GM12878 (cell line): ENCODE results near the gene YEATS2. TPM values are rescaled to one million over a fixed set of nuclear protein-coding genes. Genes with fewer than 3 reads are reported as not detected.

ENCODE experiments used
- ATAC-seq: fragments of 200-7000 bp; cut with Tn5 transposase; 3 replicates; pipeline ENCODE4 v1.9.1; 2020; ENCODE audit warnings: mild to moderate bottlenecking, moderate library complexity
- BruUV-seq: library from RNA; stranded (reverse); fragments of 400-500 nt; replicated peaks from 2 replicates; lab custom pipeline; 2021; lab: Mats Ljungman, UMichigan
- CTCF ChIA-PET: fragments of 300-600 bp; sonication (Branson Sonifier 250); formaldehyde crosslinking; extraction: SDS; loops from one replicate; lab custom pipeline; 2021; ENCODE audit warnings: inconsistent platforms; lab: Yijun Ruan, JAX
- POLR2A ChIA-PET: fragments of 350-600 bp; formaldehyde crosslinking; extraction: SDS; loops from one replicate; lab custom pipeline; 2021; ENCODE audit warnings: inconsistent platforms; lab: Charles Lee
- RAD21 ChIA-PET: fragments of 300-600 bp; sonication (Branson Sonifier 250); formaldehyde crosslinking; loops from one replicate; lab custom pipeline; 2023; ENCODE audit warnings: antibody characterized with exemption; ENCODE audit not compliant: unreplicated experiment; lab: Charles Lee
- SMC1A ChIA-PET: fragments of 300-600 bp; sonication (Branson Sonifier 250); formaldehyde crosslinking; loops from one replicate; lab custom pipeline; 2023; ENCODE audit not compliant: unreplicated experiment, uncharacterized antibody; lab: Charles Lee
- DNase-seq: peaks from one replicate; pipeline ENCODE4 v3.0.0-alpha.2; 2011; ENCODE audit warnings: low read depth, low spot score
- FAIRE-seq: peaks from 3 replicates; lab custom pipeline; 2011; peaks lifted over from hg19 to GRCh38; lab: Jason Lieb, UNC
- H2AFZ ChIP-seq: 2 replicates; pipeline ENCODE4 v1.6.0; 2011; ENCODE audit warnings: low read depth, low read length, control low read depth; ENCODE audit not compliant: control insufficient read depth
- H3K27ac ChIP-seq: 2 replicates; pipeline ENCODE4 v1.5.1; 2011; ENCODE audit warnings: control low read depth; ENCODE audit not compliant: control insufficient read depth, insufficient read depth
- H3K27me3 ChIP-seq, 2 experiments: replicated peaks in 1 of 2; 2 replicates each; pipeline versions ENCODE4 v1.6.0 to v1.6.1; 2011; ENCODE audit warnings: low read length in 1 of 2; ENCODE audit not compliant: control insufficient read depth in 2 of 2, insufficient read depth in 2 of 2
- H3K36me3 ChIP-seq, 2 experiments: 2 replicates each; pipeline ENCODE4 v1.5.1; 2011; ENCODE audit warnings: low read length in 1 of 2; ENCODE audit not compliant: control insufficient read depth in 2 of 2, insufficient read depth in 2 of 2
- H3K4me1 ChIP-seq: 2 replicates; pipeline ENCODE4 v1.6.1; 2011; ENCODE audit warnings: mild to moderate bottlenecking, low read length, moderate library complexity, mixed read lengths; ENCODE audit not compliant: control insufficient read depth, insufficient read depth
- H3K4me2 ChIP-seq: 2 replicates; pipeline ENCODE4 v1.6.0; 2011; ENCODE audit warnings: control low read depth; ENCODE audit not compliant: control insufficient read depth, insufficient read depth
- H3K4me3 ChIP-seq: fragments of 200-600 bp; sonication (generic); 2 replicates; pipeline ENCODE4 v1.5.1; 2016
- H3K79me2 ChIP-seq: 2 replicates; pipeline ENCODE4 v1.6.0; 2011; ENCODE audit warnings: low read length; ENCODE audit not compliant: control insufficient read depth, insufficient read depth
- H3K9ac ChIP-seq: 2 replicates; pipeline ENCODE4 v1.8.0; 2011; ENCODE audit warnings: low read length, control low read depth, mixed read lengths; ENCODE audit not compliant: control insufficient read depth, insufficient read depth
- H3K9me3 ChIP-seq: replicated peaks from 3 replicates; pipeline ENCODE4 v1.5.1; 2011; ENCODE audit warnings: mild to moderate bottlenecking, low read length; ENCODE audit not compliant: control insufficient read depth, insufficient read depth
- H4K20me1 ChIP-seq: 2 replicates; pipeline ENCODE4 v1.6.0; 2011; ENCODE audit not compliant: control insufficient read depth, insufficient read depth
- E2F8 ChIP-seq: fragments of 450-650 bp; IDR thresholded peaks from 2 replicates; pipeline ENCODE4 v1.6.1; 2018; ENCODE audit warnings: mild to moderate bottlenecking, low read depth, moderate library complexity; ENCODE audit not compliant: partially characterized antibody
- EGR1 ChIP-seq, 2 experiments: IDR thresholded peaks; 1 replicate in 1 of 2; 2 replicates in 1 of 2; pipeline ENCODE4 v1.6.1; 2011 to 2012; ENCODE audit warnings: low read depth in 2 of 2, low read length in 2 of 2, borderline replicate concordance in 1 of 2, mild to moderate bottlenecking in 1 of 2, moderate library complexity in 1 of 2
- FOXK2 ChIP-seq: fragments of 450-650 bp; IDR thresholded peaks from 2 replicates; pipeline ENCODE4 v1.6.1; 2017; ENCODE audit warnings: mild to moderate bottlenecking, moderate library complexity
- GATAD2B ChIP-seq: fragments of 450-650 bp; conservative IDR thresholded peaks from 2 replicates; pipeline ENCODE4 v1.6.1; 2017; ENCODE audit warnings: low read depth, mild to moderate bottlenecking, moderate library complexity
- IKZF1 ChIP-seq: fragments of 450-650 bp; conservative IDR thresholded peaks from 2 replicates; pipeline ENCODE4 v1.6.1; 2017; ENCODE audit warnings: antibody characterized with exemption, mild to moderate bottlenecking
- MLLT1 ChIP-seq: fragments of 450-650 bp; IDR thresholded peaks from 2 replicates; pipeline ENCODE4 v1.6.1; 2016; ENCODE audit warnings: mild to moderate bottlenecking
- NFYB ChIP-seq: IDR thresholded peaks from 2 replicates; pipeline ENCODE4 v1.6.1; 2011; ENCODE audit warnings: low read depth, mild to moderate bottlenecking, low read length, improper control_type of control experiment, moderate library complexity; ENCODE audit not compliant: insufficient read depth
- PAX5 ChIP-seq: IDR thresholded peaks from 2 replicates; pipeline ENCODE4 v1.6.1; 2011; ENCODE audit warnings: low read depth, low read length, borderline replicate concordance
- POLR2AphosphoS2 ChIP-seq: IDR thresholded peaks from 2 replicates; pipeline ENCODE4 v1.6.1; 2011; ENCODE audit warnings: low read depth, mild to moderate bottlenecking, low read length, improper control_type of control experiment, moderate library complexity
- RAD21 ChIP-seq: IDR thresholded peaks from 2 replicates; pipeline ENCODE4 v1.6.1; 2011; ENCODE audit warnings: mild to moderate bottlenecking, low read depth, low read length, moderate library complexity; ENCODE audit not compliant: insufficient read depth
- RBBP5 ChIP-seq: fragments of 200-600 bp; sonication (generic); conservative IDR thresholded peaks from 2 replicates; pipeline ENCODE4 v1.6.1; 2016
- SMAD5 ChIP-seq: IDR thresholded peaks from 2 replicates; pipeline ENCODE4 v1.6.1; 2016; ENCODE audit warnings: antibody characterized with exemption, low read depth
- SRF ChIP-seq, 2 experiments: IDR thresholded peaks; 2 replicates each; pipeline ENCODE4 v1.6.1; 2011; ENCODE audit warnings: low read depth in 2 of 2, low read length in 2 of 2, mild to moderate bottlenecking in 1 of 2, moderate library complexity in 1 of 2
- STAT1 ChIP-seq: fragments of 450-650 bp; conservative IDR thresholded peaks from 2 replicates; pipeline ENCODE4 v1.6.1; 2014; ENCODE audit warnings: antibody characterized with exemption, mild to moderate bottlenecking
- ZNF24 ChIP-seq: fragments of 450-650 bp; IDR thresholded peaks from 2 replicates; pipeline ENCODE4 v1.6.1; 2017; ENCODE audit warnings: antibody characterized with exemption, mild to moderate bottlenecking
- ZNF592 ChIP-seq: fragments of 450-650 bp; IDR thresholded peaks from 2 replicates; pipeline ENCODE4 v1.6.1; 2017; ENCODE audit warnings: mild to moderate bottlenecking, moderate library complexity
- WGBS: methylation state at CpG from one replicate; pipeline ENCODE4 v1.1.6; 2016; ENCODE audit warnings: low lambda C conversion rate; ENCODE audit not compliant: insufficient replicate concordance, insufficient coverage; ENCODE audit errors: missing lambda C conversion rate; 5-methylcytosine and 5-hydroxymethylcytosine counted together
- in situ Hi-C: fragments of 300-500 bp; cut with MboI; formaldehyde crosslinking; loops from 9 replicates; pipeline ENCODE4 v1.14.3; 2018; ENCODE audit warnings: mixed read lengths
- intact Hi-C: fragments of 100-400 bp; cut with micrococcal nuclease; formaldehyde crosslinking; loops from one replicate; pipeline ENCODE4 v1.14.2; 2022; ENCODE audit not compliant: unreplicated experiment
- polyA plus RNA-seq, 11 experiments: library from polyadenylated mRNA; depleted of rRNA in 4 of 11; unstranded in 6 of 11; stranded (reverse) in 5 of 11; fragments of >200 nt; fragmentation: Nextera tagmentation in 4 of 11; fragmentation: Illumina TruSeq in 1 of 11; extraction: Ambion mirVana in 4 of 11; extraction: Trizol in 1 of 11; gene quantifications; 1 replicate in 1 of 11; 2 replicates in 10 of 11; pipeline versions ENCODE4 v1.2.1 to v1.2.3, GENCODE V29; 2011 to 2016; ENCODE audit warnings: inconsistent platforms in 2 of 11, missing spikeins in 2 of 11, low read depth in 1 of 11
- total RNA-seq, 4 experiments: library from RNA; depleted of rRNA in 3 of 4; stranded (reverse); fragments of >200 nt in 3 of 4; fragmentation: Illumina TruSeq in 1 of 4; extraction: Trizol in 1 of 4; gene quantifications; 2 replicates each; pipeline versions ENCODE4 v1.2.1 to v1.2.3, GENCODE V29; 2013 to 2021

The YEATS2 gene
- total and polyA plus RNA-seq, 10 of the 15 experiments (the other 5 are each of a cell fraction or from before 2014, with no cell fraction given): 1.9 to 65.3 (median 25.8) TPM

GRCh38 chr3:183824761-183825455 lies 127.3 kb downstream of the YEATS2 start:
- BruUV-seq: no TSS peak
- WGBS: 6% methylated on average over 72 of the region's 88 CpGs
- Histone ChIP-seq H3K36me3 (peaks cover 0 to 4% of the 10 kb centered on the region in 2 experiments; a peak in 2 of 4 replicates), H3K4me2 (peak overlapping the region; percentile 96), H3K27me3 (no peaks in the 10 kb centered on the region), H2AFZ (peak overlapping the region; percentile 63; the same call in 1 of the 2 replicates), H3K4me1 (peaks cover 10% of the 10 kb centered on the region), H3K9me3 (no peaks in the 10 kb centered on the region), H3K79me2 (no peaks in the 10 kb centered on the region), H4K20me1 (no peaks in the 10 kb centered on the region), H3K4me3 (peak overlapping the region; percentile 66; the same call in 1 of the 2 replicates), H3K9ac (no peak overlapping the region; the same call in 1 of the 2 replicates), H3K27ac (no peak overlapping the region)
- no peak for DNase-seq
- POLR2A ChIA-PET: no interaction called here
- no peak for FAIRE-seq
- peak; percentile 60 for ATAC-seq
- in situ Hi-C loops: no loop called here
- RAD21 ChIA-PET: no interaction called here
- intact Hi-C loops: no loop called here
- CTCF ChIA-PET: no interaction called here
- SMC1A ChIA-PET: no interaction called here
- no peak for TF ChIP-seq RBBP5
- no peak for TF ChIP-seq SRF (IDR thresholded peaks at IDR 0.05; ENCODE audit: low read depth in 2 of 2, low read length in 2 of 2)
- TF ChIP-seq MLLT1: no peak
- TF ChIP-seq POLR2AphosphoS2: no peak
- no peak for TF ChIP-seq E2F8
- TF ChIP-seq EGR1 (IDR thresholded peaks at IDR 0.05; ENCODE audit: borderline replicate concordance in 1 of 2, low read depth in 2 of 2, low read length in 2 of 2): 0 out of 3 replicates have a peak, but pooled peaks of 1 of the 2 experiments have one; percentile 2
- no peak for TF ChIP-seq PAX5
- no peak for TF ChIP-seq SMAD5
- TF ChIP-seq IKZF1: peak; percentile 48; the same call in 1 of the 2 replicates
- 0 out of 2 replicates have a peak, but pooled peaks have one; percentile 44 for TF ChIP-seq GATAD2B
- no peak for TF ChIP-seq NFYB
- TF ChIP-seq FOXK2: no peak
- TF ChIP-seq ZNF592: no peak
- no peak for TF ChIP-seq STAT1
- TF ChIP-seq RAD21: no peak
- no peak for TF ChIP-seq ZNF24
